CD4-positive, alpha-beta T cell treated with Interleukin-6 for 4 hours (primary cell): Measurements from ENCODE around the gene NTN4.
"Not testable (repeated sequence)": the region's sequence is repeated elsewhere in the genome, so short reads cannot be mapped to it uniquely, and the experiment has no call there.

Experiments used
- DNase-seq: peaks from one replicate; pipeline ENCODE4 v3.0.0-alpha.2; 2020; ENCODE audit warnings: mixed read lengths

Gene NTN4

GRCh38 chr12:95746062-95746461 is 44.5 kb downstream of the NTN4 start:
- not testable (repeated sequence) for DNase-seq

- DNase-seq, result no peak
Measured at GRCh38 chr12:95742586-95742985, 48.0 kb downstream of the NTN4 start.

- no peak for DNase-seq
Measured at GRCh38 chr12:95741635-95742034, 48.9 kb downstream of the NTN4 start.

- no peak for DNase-seq
Measured at GRCh38 chr12:95740751-95741150, 49.8 kb downstream of the NTN4 start.

GRCh38 chr12:95739561-95740313 is 50.8 kb downstream of the NTN4 start:
- DNase-seq, result no peak

- DNase-seq, result no peak
Measured at GRCh38 chr12:95738024-95738611, 52.4 kb downstream of the NTN4 start.

GRCh38 chr12:95736631-95737030 is 53.9 kb downstream of the NTN4 start:
- DNase-seq, result no peak

- DNase-seq, result not testable (repeated sequence)
Measured at GRCh38 chr12:95735728-95736127, 54.8 kb downstream of the NTN4 start.

- no peak for DNase-seq
Measured at GRCh38 chr12:95733141-95733825, 57.3 kb downstream of the NTN4 start.

- no peak for DNase-seq
Measured at GRCh38 chr12:95731519-95731958, 59.0 kb downstream of the NTN4 start.

- no peak for DNase-seq
Measured at GRCh38 chr12:95730457-95730856, 60.1 kb downstream of the NTN4 start.

GRCh38 chr12:95726903-95727302 is 63.7 kb downstream of the NTN4 start:
- DNase-seq, result no peak

- DNase-seq, result no peak
Measured at GRCh38 chr12:95724767-95725166, 65.8 kb downstream of the NTN4 start.

GRCh38 chr12:95723693-95724384 is 66.7 kb downstream of the NTN4 start:
- DNase-seq, result no peak

- no peak for DNase-seq
Measured at GRCh38 chr12:95721320-95721719, 69.2 kb downstream of the NTN4 start.

- no peak for DNase-seq
Measured at GRCh38 chr12:95720146-95720545, 70.4 kb downstream of the NTN4 start.

- no peak for DNase-seq
Measured at GRCh38 chr12:95718772-95719171, 71.8 kb downstream of the NTN4 start.

GRCh38 chr12:95718006-95718431 is 72.5 kb downstream of the NTN4 start:
- no peak for DNase-seq

- no peak for DNase-seq
Measured at GRCh38 chr12:95717316-95717928, 73.1 kb downstream of the NTN4 start.

GRCh38 chr12:95715177-95715576 is 75.4 kb downstream of the NTN4 start:
- no peak for DNase-seq

GRCh38 chr12:95712269-95712668 is 78.3 kb downstream of the NTN4 start:
- DNase-seq, result no peak

GRCh38 chr12:95710386-95710785 is 80.2 kb downstream of the NTN4 start:
- DNase-seq, result no peak

GRCh38 chr12:95709152-95709551 is 81.4 kb downstream of the NTN4 start:
- DNase-seq, result no peak
